ENCODE measurements around the gene KSR2. TPM values are rescaled to one million over a fixed set of nuclear protein-coding genes. Genes with fewer than 3 reads are reported as not detected.
"Not testable (repeated sequence)": the region's sequence is repeated elsewhere in the genome, so short reads cannot be mapped to it uniquely, and the experiment has no call there.

The KSR2 gene
- total RNA-seq, 4 donors from 2014 or later, result 0.32 to 7.0 (median 0.60) TPM

DNA sequence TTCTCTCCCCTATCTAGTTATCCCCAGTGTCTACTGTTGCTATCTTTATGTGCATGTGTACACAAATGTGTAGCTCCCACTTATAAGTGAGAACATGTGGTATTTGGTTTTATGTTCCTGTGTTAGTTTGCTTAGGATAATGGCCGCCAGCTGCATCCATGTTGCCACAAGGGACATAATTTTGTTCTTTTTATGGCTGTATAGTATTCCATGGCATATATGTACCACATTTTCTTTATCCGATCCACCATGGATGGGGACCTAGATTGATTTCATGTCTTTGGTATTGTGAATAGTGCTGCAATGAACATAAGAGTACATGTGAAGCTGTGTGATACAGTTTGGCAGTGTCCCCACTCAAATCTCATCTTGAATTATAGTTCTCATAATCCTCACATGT is 218.1 kb downstream of the KSR2 start:
- Histone ChIP-seq H3K9me3 (no peaks in the 10 kb centered on the region), H3K4me1 (no peaks in the 10 kb centered on the region), H3K4me3 (no peak overlapping the region), H3K36me3 (no peaks in the 10 kb centered on the region), H3K27me3 (no peaks in the 10 kb centered on the region), H3K27ac (no peak overlapping the region)
- 80 to 91% methylated on average over 2 of the region's 2 CpGs for WGBS, 2 donors (ENCODE audit: low coverage in 1 of 2)
- in situ Hi-C loops (cut with MboI; ENCODE audit: low pct_ligation_motif_present in 1 of 4, low pct_unique_long_range_greater_than_20kb in 1 of 4, low sequenced_read_pairs in 3 of 4) (no loop called here), intact Hi-C loops (cut with DNase I; ENCODE audit: low total_unique reads) (no loop called here)
- no peak for DNase-seq
- TF ChIP-seq POLR2AphosphoS5 (IDR thresholded peaks at IDR 0.05) (no peak), POLR2A (IDR thresholded peaks at IDR 0.05) (no peak), EP300 (IDR thresholded peaks at IDR 0.05; ENCODE audit: low read depth) (no peak), CTCF (IDR thresholded peaks at IDR 0.05) (no peak)

- Histone ChIP-seq H3K27me3 (no peaks in the 10 kb centered on the region), H3K9me3 (no peaks in the 10 kb centered on the region), H3K36me3 (no peaks in the 10 kb centered on the region), H3K4me1 (no peaks in the 10 kb centered on the region), H3K27ac (no peak overlapping the region), H3K4me3 (no peak overlapping the region)
- no peak for TF ChIP-seq CTCF (IDR thresholded peaks at IDR 0.05)
- TF ChIP-seq EP300 (IDR thresholded peaks at IDR 0.05; ENCODE audit: low read depth), result no peak
- no peak for TF ChIP-seq POLR2A (IDR thresholded peaks at IDR 0.05)
- TF ChIP-seq POLR2AphosphoS5 (IDR thresholded peaks at IDR 0.05), result no peak
- WGBS, 2 donors (ENCODE audit: low coverage in 1 of 2), result 87 to 88% methylated on average over 1 to 3 of the region's 3 CpGs
- in situ Hi-C loops (cut with MboI; ENCODE audit: low pct_ligation_motif_present in 1 of 4, low pct_unique_long_range_greater_than_20kb in 1 of 4, low sequenced_read_pairs in 3 of 4), result no loop called here
- intact Hi-C loops (cut with DNase I; ENCODE audit: low total_unique reads), result no loop called here
- no peak for DNase-seq
These were observed 219.4 kb downstream of the KSR2 start for GRCh38 chr12:117749431-117749830.

DNA sequence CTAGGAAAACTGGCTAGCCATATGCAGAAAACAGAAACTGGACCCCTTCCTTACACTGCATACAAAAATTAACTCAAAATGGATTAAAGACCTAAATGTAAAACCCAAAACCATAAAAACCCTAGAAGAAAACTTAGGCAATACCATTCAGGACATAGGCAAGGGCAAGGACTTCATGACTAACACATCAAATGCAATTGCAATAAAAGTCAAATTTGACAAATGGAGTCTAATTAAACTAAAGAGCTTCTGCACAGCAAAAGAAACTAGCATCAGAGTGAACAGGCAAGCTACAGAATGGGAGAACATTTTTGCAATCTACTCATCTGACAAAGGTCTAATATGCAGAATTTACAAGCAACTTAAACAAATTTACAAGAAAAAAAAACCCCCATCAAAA is 222.4 kb downstream of the KSR2 start:
- H3K27ac ChIP-seq; DNase-seq; H3K9me3 ChIP-seq; H3K4me3 ChIP-seq; intact Hi-C loops (cut with DNase I; ENCODE audit: low total_unique reads); H3K27me3 ChIP-seq; in situ Hi-C loops (cut with MboI; ENCODE audit: low pct_ligation_motif_present in 1 of 4, low pct_unique_long_range_greater_than_20kb in 1 of 4, low sequenced_read_pairs in 3 of 4); H3K4me1 ChIP-seq; H3K36me3 ChIP-seq: not testable (repeated sequence)

DNA sequence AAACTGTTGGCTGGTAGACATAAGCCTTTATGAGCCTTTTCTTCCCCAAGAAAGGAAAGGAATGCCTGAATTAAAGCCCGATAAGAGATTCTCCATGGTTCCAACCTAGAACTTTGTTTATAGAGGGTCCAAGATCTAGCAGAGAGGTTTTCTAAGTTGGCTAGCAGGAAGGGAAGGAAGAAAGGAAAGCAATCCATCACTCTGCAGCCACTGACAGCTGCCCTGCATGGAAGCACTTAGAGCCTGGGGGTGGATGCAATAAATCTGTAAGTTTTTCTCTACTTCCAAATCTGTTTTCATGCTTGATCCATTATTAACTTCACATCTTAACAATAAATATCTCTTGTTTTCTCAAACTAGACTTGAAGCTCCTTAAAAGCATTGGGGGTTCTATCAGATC is 224.4 kb downstream of the KSR2 start:
- in situ Hi-C loops (cut with MboI; ENCODE audit: low pct_ligation_motif_present in 1 of 4, low pct_unique_long_range_greater_than_20kb in 1 of 4, low sequenced_read_pairs in 3 of 4), result no loop called here
- Histone ChIP-seq H3K4me1 (no peaks in the 10 kb centered on the region), H3K9me3 (no peaks in the 10 kb centered on the region), H3K4me3 (no peak overlapping the region), H3K27ac (no peak overlapping the region), H3K27me3 (no peaks in the 10 kb centered on the region), H3K36me3 (no peaks in the 10 kb centered on the region)
- no peak for TF ChIP-seq POLR2A (IDR thresholded peaks at IDR 0.05)
- no peak for TF ChIP-seq EP300 (IDR thresholded peaks at IDR 0.05; ENCODE audit: low read depth)
- TF ChIP-seq POLR2AphosphoS5 (IDR thresholded peaks at IDR 0.05), result no peak
- intact Hi-C loops (cut with DNase I; ENCODE audit: low total_unique reads), result no loop called here
- 33 to 50% methylated on average over 1 of the region's 1 CpG for WGBS, 2 donors (ENCODE audit: low coverage in 1 of 2)
- DNase-seq, result no peak

DNA sequence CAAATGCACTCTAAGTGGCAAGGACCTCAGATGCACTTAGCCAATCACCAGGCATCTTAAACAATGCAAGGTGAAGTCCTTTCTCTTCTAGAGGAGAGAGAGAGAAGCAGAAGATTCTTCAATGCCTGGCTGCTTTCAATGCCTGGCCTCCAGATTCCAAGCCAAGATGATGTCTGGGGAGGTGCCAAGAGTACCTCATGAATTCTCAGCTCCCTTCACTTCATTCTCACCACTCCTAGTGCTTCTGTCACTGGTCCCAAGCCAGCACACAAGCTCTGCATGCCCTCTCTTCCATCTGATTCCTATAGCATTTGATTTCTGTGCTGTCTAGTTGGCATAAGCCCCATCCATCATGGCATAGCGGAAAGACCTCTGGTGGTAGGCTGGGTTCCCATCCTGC is 225.0 kb downstream of the KSR2 start:
- in situ Hi-C loops (cut with MboI; ENCODE audit: low pct_ligation_motif_present in 1 of 4, low pct_unique_long_range_greater_than_20kb in 1 of 4, low sequenced_read_pairs in 3 of 4) (no loop called here), intact Hi-C loops (cut with DNase I; ENCODE audit: low total_unique reads) (no loop called here)
- WGBS, 2 donors (ENCODE audit: low coverage in 1 of 2), result 100% methylated on average over 1 of the region's 1 CpG
- TF ChIP-seq POLR2A (IDR thresholded peaks at IDR 0.05) (no peak), EP300 (IDR thresholded peaks at IDR 0.05; ENCODE audit: low read depth) (no peak), CTCF (IDR thresholded peaks at IDR 0.05) (no peak), POLR2AphosphoS5 (IDR thresholded peaks at IDR 0.05) (no peak)
- H3K9me3 ChIP-seq, result no peaks in the 10 kb centered on the region
- no peaks in the 10 kb centered on the region for H3K27me3 ChIP-seq
- H3K27ac ChIP-seq, result no peak overlapping the region
- H3K36me3 ChIP-seq, result no peaks in the 10 kb centered on the region
- DNase-seq, result no peak
- H3K4me1 ChIP-seq, result no peaks in the 10 kb centered on the region
- H3K4me3 ChIP-seq, result no peak overlapping the region
